DLD1 (cell line): ENCODE measurements around the gene GALNT1.

Experiments used
- in situ Hi-C: cut with HindIII; loops from 2 replicates; pipeline ENCODE4 v1.10.0; 2017; ENCODE audit warnings: low sequenced_read_pairs

The GALNT1 gene

DNA sequence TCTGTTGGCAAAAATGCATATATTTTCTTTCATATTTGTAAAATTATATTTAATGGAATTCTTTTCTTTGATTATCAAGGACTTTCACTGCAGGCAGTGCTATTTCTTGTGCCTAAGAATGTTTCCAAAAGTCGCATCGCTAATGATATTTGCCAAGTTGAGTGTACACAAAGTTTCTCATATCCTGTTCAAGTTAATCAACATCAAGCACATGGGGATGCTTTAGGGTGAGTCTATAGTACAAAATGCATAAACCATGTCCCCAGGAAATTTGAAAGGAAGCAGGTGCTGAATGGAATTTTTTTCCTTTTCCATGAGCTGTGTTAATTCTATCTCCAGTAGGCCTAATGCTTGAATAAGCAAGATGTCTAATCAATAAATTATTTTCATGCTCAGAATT lies 129.7 kb downstream of the GALNT1 start:
- in situ Hi-C loops: no loop called here

DNA sequence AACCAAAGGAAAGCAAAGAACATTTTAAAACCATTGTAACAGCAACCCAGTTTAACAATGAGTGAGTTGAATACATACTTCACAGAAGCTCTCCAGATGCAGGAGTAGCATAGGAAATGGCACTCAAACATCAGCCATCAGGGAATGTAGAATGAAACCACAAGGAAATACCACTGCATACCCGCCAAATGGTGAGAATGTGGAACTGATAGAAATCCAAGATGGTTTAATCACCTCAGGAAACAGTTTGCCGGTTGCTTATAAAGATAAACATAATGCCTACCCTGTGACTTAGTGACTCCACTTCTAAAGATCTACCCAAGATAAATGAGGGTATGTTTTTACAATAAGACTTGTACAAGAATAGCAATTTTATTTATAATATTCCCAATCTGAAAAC lies 132.0 kb downstream of the GALNT1 start:
- in situ Hi-C loops: no loop called here

DNA sequence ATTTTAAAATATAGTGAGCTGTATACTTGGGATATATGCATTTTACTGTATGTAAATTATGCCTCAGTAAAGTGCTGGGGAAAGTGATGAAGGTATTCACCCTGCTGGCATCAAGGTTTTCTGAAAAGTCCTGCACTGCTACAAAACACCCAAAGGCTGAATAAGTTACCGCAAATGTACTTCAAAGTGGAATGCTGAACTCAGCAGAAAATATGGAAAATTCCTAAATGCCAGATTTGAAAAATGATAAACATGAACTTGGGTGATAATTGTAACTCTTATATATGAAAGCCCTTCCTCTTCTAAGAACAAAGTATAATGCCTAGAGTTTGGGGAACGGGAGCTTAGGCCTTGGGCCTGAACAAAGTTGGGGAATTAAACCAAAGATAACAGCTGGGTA lies 133.0 kb downstream of the GALNT1 start:
- in situ Hi-C loops: no loop called here

GRCh38 chr18:35715139-35715538 lies 133.6 kb downstream of the GALNT1 start:
- in situ Hi-C loops: no loop called here

DNA sequence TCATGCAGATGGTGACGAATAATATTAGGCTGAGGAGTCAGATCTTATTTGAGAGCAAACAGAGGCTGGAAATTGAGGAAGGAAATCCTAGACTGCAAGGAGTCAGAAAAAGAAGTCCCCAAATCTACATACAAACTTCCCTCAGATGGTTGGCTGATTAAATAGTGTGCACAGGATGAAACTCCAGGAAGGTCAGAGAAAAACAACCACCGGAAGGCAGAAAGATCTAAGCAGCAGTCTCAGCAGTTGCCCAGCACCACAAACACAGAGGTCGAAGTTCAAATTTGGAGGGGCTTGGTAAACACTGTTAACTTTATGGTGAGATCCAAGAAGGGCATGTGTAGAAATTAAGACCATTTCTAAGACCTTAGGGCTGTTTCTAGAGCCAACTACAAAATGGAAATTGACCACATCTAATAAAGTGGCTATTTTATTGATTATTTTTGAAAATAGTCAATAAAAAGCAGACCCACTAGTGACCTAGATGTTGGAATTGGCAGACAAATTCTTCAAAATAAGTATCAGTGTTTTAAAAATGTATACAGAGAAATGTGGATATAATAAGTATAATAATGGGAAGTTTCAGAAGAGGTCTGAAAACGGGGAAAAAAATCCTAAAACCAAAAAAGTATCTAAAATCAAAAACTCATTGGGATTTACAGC lies 134.8 kb downstream of the GALNT1 start:
- in situ Hi-C loops: no loop called here

- in situ Hi-C loops: no loop called here
Measured at GRCh38 chr18:35717182-35717581, 135.6 kb downstream of the GALNT1 start.

DNA sequence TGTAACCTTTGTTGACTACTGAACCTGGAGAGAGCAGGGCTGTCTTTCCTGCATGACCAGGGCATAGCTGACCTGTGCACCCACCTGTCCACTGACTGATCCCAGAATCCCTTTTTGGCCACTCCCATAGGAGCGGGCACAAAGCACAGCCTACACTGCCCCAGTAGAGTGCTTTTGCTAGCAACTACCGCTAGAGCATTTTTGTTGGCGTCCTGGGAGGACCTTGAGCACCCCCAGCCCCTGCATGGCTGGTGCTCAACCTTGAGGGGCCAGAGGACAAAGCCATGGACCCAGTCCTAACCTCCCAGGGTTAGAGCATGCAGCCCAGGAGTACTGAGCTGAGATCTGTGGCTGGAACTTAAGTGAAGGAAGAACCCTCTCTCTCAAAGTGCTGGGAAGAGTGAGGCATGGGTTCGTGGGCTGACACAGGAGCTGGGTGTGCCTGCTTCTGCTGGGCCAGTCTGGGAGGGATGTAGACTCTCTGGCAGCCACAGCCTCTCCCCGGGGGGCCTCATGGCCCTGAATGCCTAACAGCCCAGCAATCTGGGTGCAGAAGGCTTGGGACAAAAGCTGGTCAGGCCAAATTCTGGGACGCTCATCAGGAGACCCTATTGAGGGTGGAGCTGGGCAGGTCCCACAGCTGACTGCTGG lies 140.0 kb downstream of the GALNT1 start:
- in situ Hi-C loops: no loop called here

- in situ Hi-C loops: no loop called here
Measured at GRCh38 chr18:35728676-35729075, 147.1 kb downstream of the GALNT1 start.

DNA sequence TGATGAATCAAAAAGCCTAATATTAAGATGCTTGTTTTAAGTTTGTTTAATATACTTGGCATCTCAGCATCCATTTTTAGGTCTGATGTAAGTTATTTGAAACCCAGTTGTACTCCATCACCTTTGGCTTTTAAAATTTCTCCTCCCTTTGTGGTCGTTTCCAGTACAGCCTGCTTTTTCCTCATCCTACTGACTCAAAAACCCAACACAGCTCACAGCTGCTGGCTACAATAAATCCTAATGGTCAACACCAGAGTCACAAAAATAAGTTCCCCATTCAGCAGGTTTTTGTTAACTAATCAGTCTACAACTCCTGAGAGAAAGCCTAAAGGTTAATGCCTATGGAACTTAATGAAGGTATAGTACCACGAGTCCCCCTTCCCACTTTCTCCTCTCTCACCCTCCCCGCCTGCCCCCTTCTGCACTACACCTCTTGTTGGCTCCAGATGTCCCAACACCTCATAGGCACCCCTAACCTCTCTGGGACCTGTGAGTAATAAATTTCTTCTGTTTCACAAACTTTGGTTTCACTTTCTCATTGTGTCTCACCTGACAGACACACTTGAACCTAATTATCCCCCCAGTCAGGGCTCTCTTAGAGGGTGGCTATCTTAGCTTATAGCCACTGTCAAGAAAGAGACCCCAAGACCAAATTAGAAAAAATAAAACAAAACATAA lies 148.6 kb downstream of the GALNT1 start:
- in situ Hi-C loops: no loop called here

GRCh38 chr18:35730691-35731370 lies 149.3 kb downstream of the GALNT1 start:
- in situ Hi-C loops: no loop called here

DNA sequence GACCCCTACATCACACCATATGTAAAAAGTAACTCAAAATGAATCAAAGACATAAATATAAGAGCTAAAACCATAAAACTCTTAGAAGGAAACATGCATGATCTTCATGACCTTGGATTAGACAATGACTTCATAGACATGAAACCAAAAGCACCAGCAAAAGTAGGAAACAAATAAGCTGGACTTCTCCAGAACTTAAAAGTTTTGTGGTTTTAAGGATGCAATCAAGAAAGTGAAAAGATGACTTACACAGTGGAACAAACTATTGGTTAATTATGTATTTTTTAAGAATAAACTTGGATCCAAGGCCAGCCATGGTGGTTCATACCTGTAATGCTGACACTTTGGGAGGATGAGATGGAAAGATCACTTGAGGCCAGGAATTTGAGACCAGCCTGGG lies 150.2 kb downstream of the GALNT1 start:
- in situ Hi-C loops: no loop called here

GRCh38 chr18:35732162-35732561 lies 150.6 kb downstream of the GALNT1 start:
- in situ Hi-C loops: no loop called here

DNA sequence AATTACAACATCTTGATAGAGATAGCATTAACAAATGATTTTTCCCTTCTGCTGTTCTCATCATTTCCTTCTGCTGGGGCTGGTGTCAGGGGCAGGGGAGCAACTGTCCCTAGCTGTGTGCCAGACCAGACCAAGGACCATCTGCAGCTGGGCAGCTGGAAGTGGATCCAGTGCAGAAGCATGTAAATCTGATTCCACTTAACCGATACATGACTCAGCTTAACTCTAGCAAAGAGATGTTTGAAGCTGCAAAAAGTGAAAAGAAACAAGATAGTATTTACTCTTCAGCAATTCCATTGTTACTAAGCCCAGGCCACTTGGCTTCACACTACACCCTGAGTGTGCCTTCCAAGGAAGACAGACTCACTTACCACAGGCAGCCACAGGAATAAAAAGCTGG lies 151.1 kb downstream of the GALNT1 start:
- in situ Hi-C loops: no loop called here

GRCh38 chr18:35733408-35733807 lies 151.9 kb downstream of the GALNT1 start:
- in situ Hi-C loops: no loop called here

- in situ Hi-C loops: no loop called here
Measured at GRCh38 chr18:35736696-35737095, 155.2 kb downstream of the GALNT1 start.

GRCh38 chr18:35739778-35740177 lies 158.2 kb downstream of the GALNT1 start:
- in situ Hi-C loops: no loop called here

GRCh38 chr18:35740656-35741055 lies 159.1 kb downstream of the GALNT1 start:
- in situ Hi-C loops: no loop called here

- in situ Hi-C loops: no loop called here
Measured at GRCh38 chr18:35743916-35744315, 162.4 kb downstream of the GALNT1 start.

GRCh38 chr18:35745814-35746213 lies 164.3 kb downstream of the GALNT1 start:
- in situ Hi-C loops: no loop called here

DNA sequence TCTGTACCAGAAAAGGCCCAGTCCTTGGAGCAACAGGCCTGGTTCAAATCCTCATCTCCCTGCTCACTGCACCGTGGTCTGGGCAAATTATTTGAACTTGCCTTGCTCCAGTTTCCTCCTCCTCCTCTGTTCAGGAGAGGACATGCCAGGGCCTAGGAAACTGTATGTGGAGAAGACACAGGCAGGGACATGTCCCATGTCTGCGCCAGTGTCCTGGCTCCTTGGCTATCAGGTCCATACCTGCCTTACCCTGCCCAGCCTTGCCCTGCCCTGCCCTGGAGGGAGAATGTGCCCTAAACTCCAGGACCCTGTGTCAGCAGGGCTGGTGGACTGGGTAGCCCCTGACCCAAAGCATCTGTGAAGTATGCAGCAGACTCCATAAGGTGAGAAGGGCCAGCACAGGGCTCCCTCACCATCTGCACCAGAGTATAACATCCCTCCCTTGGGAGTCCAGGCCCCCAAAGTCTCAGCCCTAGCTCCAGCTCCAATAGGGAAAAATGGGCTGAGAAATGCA lies 165.3 kb downstream of the GALNT1 start:
- in situ Hi-C loops: no loop called here

- in situ Hi-C loops: no loop called here
Measured at GRCh38 chr18:35747894-35748472, 166.4 kb downstream of the GALNT1 start.
